H9 (cell line): ENCODE measurements around the gene ZNF664. TPM values are rescaled to one million over a fixed set of nuclear protein-coding genes. Genes with fewer than 3 reads are reported as not detected.

Source experiments
- DNase-seq: peaks from one replicate; pipeline ENCODE4 v3.0.0-alpha.2; 2017
- H2AFZ ChIP-seq: one replicate; pipeline ENCODE4 v1.6.1; 2013; ENCODE audit warnings: mild to moderate bottlenecking, low read length, control low read depth, moderate library complexity
- H2AK5ac ChIP-seq: 2 replicates; pipeline ENCODE4 v1.6.1; 2013; ENCODE audit warnings: low read length, control low read depth, mixed read lengths; ENCODE audit not compliant: insufficient read length
- H2BK120ac ChIP-seq: one replicate; pipeline ENCODE4 v1.6.1; 2013; ENCODE audit warnings: low read depth, mild to moderate bottlenecking, low read length, control low read depth, inconsistent platforms; ENCODE audit not compliant: poor library complexity, severe bottlenecking
- H2BK12ac ChIP-seq: 2 replicates; pipeline ENCODE4 v1.6.1; 2013; ENCODE audit warnings: low read length, control low read depth, mixed read lengths, low read depth; ENCODE audit not compliant: insufficient read length
- H2BK15ac ChIP-seq: 2 replicates; pipeline ENCODE4 v1.6.1; 2013; ENCODE audit warnings: low read depth, low read length, control low read depth
- H2BK20ac ChIP-seq: one replicate; pipeline ENCODE4 v1.6.1; 2013; ENCODE audit warnings: low read depth, mild to moderate bottlenecking, low read length, control low read depth, inconsistent platforms; ENCODE audit not compliant: poor library complexity, severe bottlenecking
- H2BK5ac ChIP-seq: 2 replicates; pipeline ENCODE4 v1.6.1; 2013; ENCODE audit warnings: low read length, control low read depth, mixed read lengths; ENCODE audit not compliant: insufficient read length
- H3K14ac ChIP-seq: 2 replicates; pipeline ENCODE4 v1.6.1; 2013; ENCODE audit warnings: low read length, control low read depth; ENCODE audit not compliant: insufficient read depth
- H3K18ac ChIP-seq: 2 replicates; pipeline ENCODE4 v1.6.1; 2013; ENCODE audit warnings: low read depth, mild to moderate bottlenecking, mixed read lengths, low read length, control low read depth; ENCODE audit not compliant: insufficient read length
- H3K23ac ChIP-seq: 2 replicates; pipeline ENCODE4 v1.6.1; 2013; ENCODE audit warnings: low read length, control low read depth, mixed read lengths, low read depth; ENCODE audit not compliant: insufficient read length
- H3K23me2 ChIP-seq: 2 replicates; pipeline ENCODE4 v1.6.1; 2013; ENCODE audit warnings: low read depth, mild to moderate bottlenecking, mixed read lengths, low read length, control low read depth; ENCODE audit not compliant: insufficient read length, poor library complexity, severe bottlenecking
- H3K27ac ChIP-seq: 2 replicates; pipeline ENCODE4 v1.5.1; 2013; ENCODE audit warnings: low read length, control low read depth, mixed read lengths, low read depth; ENCODE audit not compliant: insufficient read length
- H3K27me3 ChIP-seq: 2 replicates; pipeline ENCODE4 v1.6.1; 2013; ENCODE audit warnings: low read length, control low read depth, inconsistent platforms; ENCODE audit not compliant: insufficient read depth
- H3K4ac ChIP-seq: 2 replicates; pipeline ENCODE4 v1.6.1; 2013; ENCODE audit warnings: low read depth, mild to moderate bottlenecking, control low read depth, inconsistent platforms, low read length, moderate library complexity
- H3K4me1 ChIP-seq: 2 replicates; pipeline ENCODE4 v1.6.1; 2013; ENCODE audit warnings: low read length, control low read depth, inconsistent platforms; ENCODE audit not compliant: insufficient read depth
- H3K4me2 ChIP-seq: 2 replicates; pipeline ENCODE4 v1.6.1; 2013; ENCODE audit warnings: low read length, control low read depth, mixed read lengths; ENCODE audit not compliant: insufficient read length, insufficient read depth
- H3K56ac ChIP-seq: 2 replicates; pipeline ENCODE4 v1.6.1; 2013; ENCODE audit warnings: low read depth, mild to moderate bottlenecking, mixed read lengths, low read length, control low read depth; ENCODE audit not compliant: insufficient read length
- H3K79me1 ChIP-seq: 2 replicates; pipeline ENCODE4 v1.6.1; 2013; ENCODE audit warnings: low read depth, mild to moderate bottlenecking, moderate library complexity, low read length, control low read depth, inconsistent platforms; ENCODE audit not compliant: insufficient read depth, poor library complexity, severe bottlenecking
- H3K79me2 ChIP-seq: 2 replicates; pipeline ENCODE4 v1.6.1; 2013; ENCODE audit warnings: low read length, control low read depth, inconsistent platforms; ENCODE audit not compliant: insufficient read depth
- H3K9ac ChIP-seq: 2 replicates; pipeline ENCODE4 v1.6.1; 2013; ENCODE audit warnings: low read length, control low read depth, mixed read lengths; ENCODE audit not compliant: insufficient read length; ENCODE audit errors: extremely low read depth
- H3K9me3 ChIP-seq: one replicate; pipeline ENCODE4 v1.6.1; 2013; ENCODE audit warnings: low read depth, low read length, inconsistent platforms; ENCODE audit not compliant: control insufficient read depth
- H3T11ph ChIP-seq: one replicate; pipeline ENCODE4 v1.6.1; 2013; ENCODE audit warnings: mild to moderate bottlenecking, low read length, control low read depth, inconsistent platforms
- H4K20me1 ChIP-seq: one replicate; pipeline ENCODE4 v1.6.1; 2013; ENCODE audit not compliant: control insufficient read depth, insufficient read length, insufficient read depth
- H4K5ac ChIP-seq: 2 replicates; pipeline ENCODE4 v1.6.1; 2013; ENCODE audit warnings: low read depth, mild to moderate bottlenecking, mixed read lengths, low read length, control low read depth; ENCODE audit not compliant: insufficient read length
- H4K8ac ChIP-seq: replicated peaks from 2 replicates; pipeline ENCODE4 v1.6.1; 2013; ENCODE audit warnings: low read length, control low read depth, mixed read lengths, low read depth; ENCODE audit not compliant: insufficient read length
- H4K91ac ChIP-seq: 2 replicates; pipeline ENCODE4 v1.6.1; 2013; ENCODE audit warnings: low read depth, mild to moderate bottlenecking, moderate library complexity, mixed read lengths, low read length, control low read depth; ENCODE audit not compliant: insufficient read length
- H3K27ac Mint-ChIP-seq, 3 experiments: 2 replicates in 2 of 3; 3 replicates in 1 of 3; pipeline ENCODE4 v1.8.0; 2020 to 2021; ENCODE audit warnings: mixed read lengths in 3 of 3, mild to moderate bottlenecking in 1 of 3, moderate library complexity in 1 of 3
- H3K27me3 Mint-ChIP-seq: 2 replicates; pipeline ENCODE4 v1.8.0; 2021; ENCODE audit warnings: low read depth, mild to moderate bottlenecking, moderate library complexity, mixed read lengths
- H3K36me3 Mint-ChIP-seq, 3 experiments: 2 replicates in 2 of 3; 3 replicates in 1 of 3; pipeline ENCODE4 v1.8.0; 2020 to 2021; ENCODE audit warnings: low read depth in 3 of 3, mixed read lengths in 3 of 3; ENCODE audit not compliant: insufficient read depth in 1 of 3
- H3K4me1 Mint-ChIP-seq, 2 experiments: 2 replicates each; pipeline ENCODE4 v1.8.0; 2020; ENCODE audit warnings: mixed read lengths in 2 of 2
- H3K4me3 Mint-ChIP-seq, 2 experiments: 2 replicates in 1 of 2; 3 replicates in 1 of 2; pipeline ENCODE4 v1.8.0; 2020 to 2021; ENCODE audit warnings: mild to moderate bottlenecking in 2 of 2, mixed read lengths in 2 of 2, moderate library complexity in 1 of 2
- H3K9me3 Mint-ChIP-seq, 2 experiments: 2 replicates in 1 of 2; 3 replicates in 1 of 2; pipeline ENCODE4 v1.8.0; 2020; ENCODE audit warnings: mild to moderate bottlenecking in 2 of 2, mixed read lengths in 2 of 2, moderate library complexity in 1 of 2
- WGBS: extraction: QIAGEN DNeasy Blood & Tissue Kit; methylation state at CpG from one replicate; pipeline ENCODE4 v1.1.7; 2013; ENCODE audit warnings: missing lambda C conversion rate, low lambda C conversion rate, mixed read lengths; ENCODE audit not compliant: insufficient read length; ENCODE audit errors: extremely low coverage; 5-methylcytosine and 5-hydroxymethylcytosine counted together
- total RNA-seq: library from RNA; stranded (reverse); gene quantifications from 2 replicates; pipeline ENCODE4 v1.2.1, GENCODE V29; 2021
- TF ChIP-seq, protein P1 (sequence below): fragments of 200-600 bp; sonication (generic); conservative IDR thresholded peaks from 3 replicates; pipeline ENCODE4 v1.8.0; 2021; ENCODE audit warnings: antibody characterized with exemption, mild to moderate bottlenecking

The ZNF664 gene
- total RNA-seq, 1 experiment from 2014 or later, result 29.5 TPM

DNA sequence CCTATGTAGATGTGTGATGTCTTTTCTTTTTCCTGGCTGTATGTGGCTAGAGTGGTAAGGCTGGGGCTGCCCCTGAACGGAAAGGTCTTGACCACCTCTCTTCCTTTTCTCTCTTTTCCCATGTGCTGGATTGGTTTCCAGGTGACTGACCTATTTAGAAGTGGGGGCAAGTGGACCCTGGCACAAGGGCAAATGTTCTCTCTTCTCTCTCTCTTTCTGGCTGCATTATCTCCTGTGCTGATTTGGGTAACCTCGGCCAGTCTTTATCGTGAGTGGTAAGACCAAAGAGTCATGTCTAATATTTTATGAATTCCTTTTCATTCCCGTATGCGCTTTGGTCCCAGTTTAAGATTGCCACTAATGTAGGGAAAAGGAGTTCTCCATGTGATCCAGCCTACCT, 16.2 kb downstream of the ZNF664 start:
- Histone ChIP-seq H3K23ac (no peak overlapping the region), H2AFZ (no peak overlapping the region), H3K27ac (no peak overlapping the region), H4K5ac (no peak overlapping the region), H3K79me2 (no peaks in the 10 kb centered on the region), H3K79me1 (peaks cover 1% of the 10 kb centered on the region), H2AK5ac (no peak overlapping the region), H3K27me3 (no peaks in the 10 kb centered on the region), H4K20me1 (no peaks in the 10 kb centered on the region), H2BK20ac (no peak overlapping the region), H2BK12ac (no peak overlapping the region), H4K8ac (no peak overlapping the region), H3K4ac (no peak overlapping the region), H2BK15ac (no peak overlapping the region), H3K18ac (no peak overlapping the region), H3K9ac (no peak overlapping the region), H3K4me2 (no peak overlapping the region), H4K91ac (no peak overlapping the region), H3T11ph (no peak overlapping the region), H2BK120ac (no peak overlapping the region), H3K56ac (no peak overlapping the region), H2BK5ac (no peak overlapping the region), H3K9me3 (no peaks in the 10 kb centered on the region), H3K14ac (no peak overlapping the region), H3K23me2 (no peaks in the 10 kb centered on the region), H3K4me1 (no peaks in the 10 kb centered on the region)
- H3K4me1 Mint-ChIP-seq, result peaks cover 0 to under 1% of the 10 kb centered on the region in 2 experiments; a peak in 1 of 4 replicates
- H3K9me3 Mint-ChIP-seq, result no peaks in the 10 kb centered on the region
- WGBS, result no CpG with 5 or more reads among the region's 5 CpGs
- H3K36me3 Mint-ChIP-seq, result peaks cover 2 to 19% (median 16%) of the 10 kb centered on the region in 3 experiments; a peak in 5 of 7 replicates
- H3K27ac Mint-ChIP-seq, result no peak overlapping the region
- DNase-seq, result no peak
- H3K4me3 Mint-ChIP-seq, result no peak overlapping the region
- TF ChIP-seq, protein P1, sequence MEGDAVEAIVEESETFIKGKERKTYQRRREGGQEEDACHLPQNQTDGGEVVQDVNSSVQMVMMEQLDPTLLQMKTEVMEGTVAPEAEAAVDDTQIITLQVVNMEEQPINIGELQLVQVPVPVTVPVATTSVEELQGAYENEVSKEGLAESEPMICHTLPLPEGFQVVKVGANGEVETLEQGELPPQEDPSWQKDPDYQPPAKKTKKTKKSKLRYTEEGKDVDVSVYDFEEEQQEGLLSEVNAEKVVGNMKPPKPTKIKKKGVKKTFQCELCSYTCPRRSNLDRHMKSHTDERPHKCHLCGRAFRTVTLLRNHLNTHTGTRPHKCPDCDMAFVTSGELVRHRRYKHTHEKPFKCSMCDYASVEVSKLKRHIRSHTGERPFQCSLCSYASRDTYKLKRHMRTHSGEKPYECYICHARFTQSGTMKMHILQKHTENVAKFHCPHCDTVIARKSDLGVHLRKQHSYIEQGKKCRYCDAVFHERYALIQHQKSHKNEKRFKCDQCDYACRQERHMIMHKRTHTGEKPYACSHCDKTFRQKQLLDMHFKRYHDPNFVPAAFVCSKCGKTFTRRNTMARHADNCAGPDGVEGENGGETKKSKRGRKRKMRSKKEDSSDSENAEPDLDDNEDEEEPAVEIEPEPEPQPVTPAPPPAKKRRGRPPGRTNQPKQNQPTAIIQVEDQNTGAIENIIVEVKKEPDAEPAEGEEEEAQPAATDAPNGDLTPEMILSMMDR, result no peak
- peaks cover under 1% of the 10 kb centered on the region for H3K27me3 Mint-ChIP-seq
